GM12801 (cell line): ENCODE measurements around the gene CPEB3.

Experiments used
- CTCF ChIP-seq: IDR thresholded peaks from one replicate; pipeline ENCODE4 v1.5.1; 2011; ENCODE audit warnings: control low read depth; ENCODE audit not compliant: insufficient read length; ENCODE audit errors: extremely low read depth

Gene CPEB3

GRCh38 chr10:92202536-92202935, 88.3 kb downstream of the CPEB3 start:
- no peak for TF ChIP-seq CTCF

GRCh38 chr10:92200564-92200963, 90.3 kb downstream of the CPEB3 start:
- TF ChIP-seq CTCF = no peak

- TF ChIP-seq CTCF = no peak
Measured at GRCh38 chr10:92187101-92187500, 103.8 kb downstream of the CPEB3 start.

- TF ChIP-seq CTCF = no peak
Measured at GRCh38 chr10:92184977-92185376, 105.9 kb downstream of the CPEB3 start.

- TF ChIP-seq CTCF = no peak
Measured at GRCh38 chr10:92183199-92183598, 107.7 kb downstream of the CPEB3 start.

- TF ChIP-seq CTCF = no peak
Measured at GRCh38 chr10:92181575-92181974, 109.3 kb downstream of the CPEB3 start.

- TF ChIP-seq CTCF = no peak
Measured at GRCh38 chr10:92180399-92180798, 110.5 kb downstream of the CPEB3 start.

- no peak for TF ChIP-seq CTCF
Measured at GRCh38 chr10:92177546-92177945, 113.3 kb downstream of the CPEB3 start.
